ENCODE results near the gene PRELID2.

The PRELID2 gene

GRCh38 chr5:145829708-145830361 is 5.3 kb downstream of the PRELID2 start:
- in situ Hi-C loops (cut with HindIII; ENCODE audit: low pct_ligation_motif_present, low sequenced_read_pairs): no loop called here
- Histone ChIP-seq H3K36me3 (replicated peaks) (no peaks in the 10 kb centered on the region), H3K27me3 (replicated peaks) (no peaks in the 10 kb centered on the region), H3K27ac (no peak overlapping the region), H3K4me3 (ENCODE audit: low read depth, low read length) (no peak overlapping the region)
- DNase-seq: no peak
- TF ChIP-seq, protein P1, sequence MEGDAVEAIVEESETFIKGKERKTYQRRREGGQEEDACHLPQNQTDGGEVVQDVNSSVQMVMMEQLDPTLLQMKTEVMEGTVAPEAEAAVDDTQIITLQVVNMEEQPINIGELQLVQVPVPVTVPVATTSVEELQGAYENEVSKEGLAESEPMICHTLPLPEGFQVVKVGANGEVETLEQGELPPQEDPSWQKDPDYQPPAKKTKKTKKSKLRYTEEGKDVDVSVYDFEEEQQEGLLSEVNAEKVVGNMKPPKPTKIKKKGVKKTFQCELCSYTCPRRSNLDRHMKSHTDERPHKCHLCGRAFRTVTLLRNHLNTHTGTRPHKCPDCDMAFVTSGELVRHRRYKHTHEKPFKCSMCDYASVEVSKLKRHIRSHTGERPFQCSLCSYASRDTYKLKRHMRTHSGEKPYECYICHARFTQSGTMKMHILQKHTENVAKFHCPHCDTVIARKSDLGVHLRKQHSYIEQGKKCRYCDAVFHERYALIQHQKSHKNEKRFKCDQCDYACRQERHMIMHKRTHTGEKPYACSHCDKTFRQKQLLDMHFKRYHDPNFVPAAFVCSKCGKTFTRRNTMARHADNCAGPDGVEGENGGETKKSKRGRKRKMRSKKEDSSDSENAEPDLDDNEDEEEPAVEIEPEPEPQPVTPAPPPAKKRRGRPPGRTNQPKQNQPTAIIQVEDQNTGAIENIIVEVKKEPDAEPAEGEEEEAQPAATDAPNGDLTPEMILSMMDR (IDR thresholded peaks at IDR 0.05; ENCODE audit: low read depth, low read length, missing control alignments): no peak

GRCh38 chr5:145826895-145827674 is 8.1 kb downstream of the PRELID2 start:
- H3K27ac ChIP-seq: no peak overlapping the region
- no peaks in the 10 kb centered on the region for H3K36me3 ChIP-seq (replicated peaks)
- no peak overlapping the region for H3K4me3 ChIP-seq (ENCODE audit: low read depth, low read length)
- H3K27me3 ChIP-seq (replicated peaks): no peaks in the 10 kb centered on the region
- TF ChIP-seq, protein P1 (IDR thresholded peaks at IDR 0.05; ENCODE audit: low read depth, low read length, missing control alignments): no peak
- in situ Hi-C loops (cut with HindIII; ENCODE audit: low pct_ligation_motif_present, low sequenced_read_pairs): no loop called here
- DNase-seq: no peak

GRCh38 chr5:145825751-145826180 is 9.4 kb downstream of the PRELID2 start:
- Histone ChIP-seq H3K4me3 (ENCODE audit: low read depth, low read length) (no peak overlapping the region), H3K27me3 (replicated peaks) (no peaks in the 10 kb centered on the region), H3K27ac (no peak overlapping the region), H3K36me3 (replicated peaks) (no peaks in the 10 kb centered on the region)
- in situ Hi-C loops (cut with HindIII; ENCODE audit: low pct_ligation_motif_present, low sequenced_read_pairs): no loop called here
- DNase-seq: no peak
- TF ChIP-seq, protein P1 (IDR thresholded peaks at IDR 0.05; ENCODE audit: low read depth, low read length, missing control alignments): peak; percentile 75

DNA sequence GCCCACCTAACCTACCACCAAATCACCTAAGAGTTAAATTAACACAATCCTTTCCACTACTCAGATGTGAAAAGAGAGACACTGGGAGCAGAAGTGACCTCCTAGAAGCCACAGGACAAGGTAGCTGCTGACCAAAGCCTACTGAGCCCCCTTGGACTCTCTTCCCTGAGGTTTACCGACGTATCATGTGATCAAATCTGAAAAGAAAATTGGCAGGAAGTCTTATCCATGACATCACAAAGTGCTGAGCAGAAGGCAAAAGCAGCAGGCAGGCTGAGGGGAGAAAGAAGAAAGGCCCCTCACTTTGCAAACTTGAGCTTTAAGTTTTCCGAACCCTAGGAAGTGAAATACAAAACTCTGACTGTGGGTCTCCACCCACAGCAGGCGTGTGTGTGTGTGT is 11.1 kb downstream of the PRELID2 start:
- DNase-seq: no peak
- Histone ChIP-seq H3K4me3 (ENCODE audit: low read depth, low read length) (no peak overlapping the region), H3K27ac (no peak overlapping the region), H3K36me3 (replicated peaks) (no peaks in the 10 kb centered on the region), H3K27me3 (replicated peaks) (no peaks in the 10 kb centered on the region)
- in situ Hi-C loops (cut with HindIII; ENCODE audit: low pct_ligation_motif_present, low sequenced_read_pairs): no loop called here
- TF ChIP-seq, protein P1 (IDR thresholded peaks at IDR 0.05; ENCODE audit: low read depth, low read length, missing control alignments): no peak

DNA sequence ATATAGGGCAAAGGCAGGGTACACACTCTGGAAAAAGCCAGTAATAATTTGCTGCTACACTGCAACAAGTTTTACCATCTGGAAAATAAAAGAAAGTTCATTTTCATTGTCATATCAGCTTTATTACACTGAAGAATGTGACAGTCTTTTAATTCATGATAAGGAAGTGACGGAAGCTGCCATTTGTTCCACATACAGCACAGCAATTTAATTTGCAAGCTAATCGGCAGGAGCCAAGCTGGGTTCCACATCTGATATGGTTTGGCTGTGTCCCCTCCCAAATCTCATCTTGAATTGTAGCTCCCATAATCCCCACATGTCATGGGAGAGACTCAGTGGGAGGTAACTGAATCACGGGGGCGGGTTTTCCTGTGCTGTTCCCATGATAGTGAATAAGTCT is 16.5 kb downstream of the PRELID2 start:
- Histone ChIP-seq H3K27ac (no peak overlapping the region), H3K4me3 (ENCODE audit: low read depth, low read length) (no peak overlapping the region), H3K27me3 (replicated peaks) (no peaks in the 10 kb centered on the region), H3K36me3 (replicated peaks) (no peaks in the 10 kb centered on the region)
- in situ Hi-C loops (cut with HindIII; ENCODE audit: low pct_ligation_motif_present, low sequenced_read_pairs): no loop called here
- no peak for DNase-seq
- TF ChIP-seq, protein P1 (IDR thresholded peaks at IDR 0.05; ENCODE audit: low read depth, low read length, missing control alignments): no peak
